ENCODE measurements around the gene ID1. TPM values are rescaled to one million over a fixed set of nuclear protein-coding genes. Genes with fewer than 3 reads are reported as not detected.

ID1 gene
- total and polyA plus RNA-seq, 2 of the 13 experiments (the other 11 are each of a cell fraction or from before 2014, with no cell fraction given): 320 to 419 TPM

DNA sequence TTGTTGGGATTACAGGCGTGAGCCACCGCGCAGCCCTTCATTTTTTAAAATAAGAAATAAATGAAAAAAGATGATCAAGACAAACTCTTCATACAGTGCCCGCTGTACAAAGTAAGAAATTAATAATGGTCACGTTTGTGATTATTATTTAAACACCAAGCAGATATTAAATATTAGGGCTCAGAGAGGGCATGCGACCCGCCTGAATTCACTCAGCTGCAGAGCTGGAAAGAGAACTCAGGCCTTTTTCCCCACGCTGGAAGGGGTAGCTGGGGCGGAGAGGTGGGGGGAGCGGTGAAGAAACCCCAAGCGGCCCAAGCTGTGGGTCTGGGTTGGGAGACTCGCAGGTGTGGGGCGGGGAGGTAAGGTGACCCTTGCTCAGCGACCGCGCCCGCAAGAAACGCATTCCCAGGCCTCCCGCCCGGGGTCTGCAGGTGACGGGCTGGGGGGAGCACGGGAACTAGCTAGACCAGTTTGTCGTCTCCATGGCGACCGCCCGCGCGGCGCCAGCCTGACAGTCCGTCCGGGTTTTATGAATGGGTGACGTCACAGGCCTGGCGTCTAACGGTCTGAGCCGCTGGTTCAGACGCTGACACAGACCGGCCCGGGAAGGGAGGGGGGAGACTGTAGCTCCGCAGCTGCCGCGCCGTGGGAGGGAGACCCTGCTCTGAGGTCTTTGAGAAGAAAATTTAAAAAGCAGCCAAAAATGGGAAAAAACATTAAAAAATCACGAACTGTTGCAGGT, 1.1 kb upstream of the ID1 start (continued):
- TF ChIP-seq HIVEP1 (CRISPR knock-in tag; IDR thresholded peaks at IDR 0.05): peak; percentile 98
- 0 out of 2 replicates have a peak, but pooled peaks have one; percentile 12 for TF ChIP-seq CEBPB (IDR thresholded peaks at IDR 0.05; ENCODE audit: borderline replicate concordance, low read depth, low read length)
- TF ChIP-seq JUNB (CRISPR knock-in tag; IDR thresholded peaks at IDR 0.05; ENCODE audit: borderline replicate concordance): no peak; the same call in 1 of the 2 replicates
- TF ChIP-seq TFE3 (CRISPR knock-in tag; IDR thresholded peaks at IDR 0.05): peak; percentile 93
- TF ChIP-seq HOXA7 (CRISPR knock-in tag; IDR thresholded peaks at IDR 0.05): no peak
- TF ChIP-seq ZFP82 (CRISPR knock-in tag; IDR thresholded peaks at IDR 0.05; ENCODE audit: borderline replicate concordance): no peak; the same call in 1 of the 2 replicates
- TF ChIP-seq ATF1 (CRISPR knock-in tag; IDR thresholded peaks at IDR 0.05): peak; percentile 94
- TF ChIP-seq FOXA1 (IDR thresholded peaks at IDR 0.05): no peak
- peak; percentile 81 for TF ChIP-seq FOXA1 (CRISPR knock-in tag; IDR thresholded peaks at IDR 0.05)
- no peak for TF ChIP-seq ZNF44 (CRISPR knock-in tag; IDR thresholded peaks at IDR 0.05)
- TF ChIP-seq ZNF652 (CRISPR knock-in tag; IDR thresholded peaks at IDR 0.05; ENCODE audit: borderline replicate concordance, low read depth): peak; percentile 26; the same call in 1 of the 2 replicates
- 0 out of 2 replicates have a peak, but pooled peaks have one; percentile 47 for TF ChIP-seq ZBTB8A (CRISPR knock-in tag; IDR thresholded peaks at IDR 0.05; ENCODE audit: borderline replicate concordance, low read depth)
- peak; percentile 97 for TF ChIP-seq ZNF543 (CRISPR knock-in tag; IDR thresholded peaks at IDR 0.05)
- TF ChIP-seq ZNF333 (CRISPR knock-in tag; IDR thresholded peaks at IDR 0.05; ENCODE audit: borderline replicate concordance): peak; percentile 72; the same call in 1 of the 2 replicates
- TF ChIP-seq SMAD1 (CRISPR knock-in tag; IDR thresholded peaks at IDR 0.05; ENCODE audit: borderline replicate concordance, low read depth): peak; percentile 89; the same call in 1 of the 2 replicates
- no peak for TF ChIP-seq CENPBD1 (CRISPR knock-in tag; IDR thresholded peaks at IDR 0.05; ENCODE audit: borderline replicate concordance, low read depth)
- TF ChIP-seq PHF8 (CRISPR knock-in tag; IDR thresholded peaks at IDR 0.05): no peak; the same call in 1 of the 2 replicates
- TF ChIP-seq ZNF124 (CRISPR knock-in tag; IDR thresholded peaks at IDR 0.05): peak; percentile 68; the same call in 1 of the 2 replicates
- peak; percentile 92 for TF ChIP-seq SRSF4 (IDR thresholded peaks at IDR 0.05; ENCODE audit: low read depth, low read length, poor library complexity, severe bottlenecking)
- TF ChIP-seq ZNF749 (CRISPR knock-in tag; IDR thresholded peaks at IDR 0.05; ENCODE audit: borderline replicate concordance): peak; percentile 50; the same call in 1 of the 2 replicates
- TF ChIP-seq, protein P1, sequence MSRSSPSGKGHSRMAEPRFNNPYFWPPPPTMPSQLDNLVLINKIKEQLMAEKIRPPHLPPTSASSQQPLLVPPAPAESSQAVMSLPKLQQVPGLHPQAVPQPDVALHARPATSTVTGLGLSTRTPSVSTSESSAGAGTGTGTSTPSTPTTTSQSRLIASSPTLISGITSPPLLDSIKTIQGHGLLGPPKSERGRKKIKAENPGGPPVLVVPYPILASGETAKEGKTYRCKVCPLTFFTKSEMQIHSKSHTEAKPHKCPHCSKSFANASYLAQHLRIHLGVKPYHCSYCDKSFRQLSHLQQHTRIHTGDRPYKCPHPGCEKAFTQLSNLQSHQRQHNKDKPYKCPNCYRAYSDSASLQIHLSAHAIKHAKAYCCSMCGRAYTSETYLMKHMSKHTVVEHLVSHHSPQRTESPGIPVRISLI (CRISPR knock-in tag; IDR thresholded peaks at IDR 0.05; ENCODE audit: borderline replicate concordance): peak; percentile 90
- TF ChIP-seq ZNF281 (CRISPR knock-in tag; IDR thresholded peaks at IDR 0.05; ENCODE audit: borderline replicate concordance): peak; percentile 83; the same call in 1 of the 2 replicates

All from HepG2 (cell line).